AG09309 (cell line): Measurements from ENCODE around the gene U2SURP.

ENCODE experiments used
- DNase-seq: peaks from one replicate; pipeline ENCODE4 v3.0.0-alpha.2; 2010; ENCODE audit warnings: low read depth
- H3K4me3 ChIP-seq: 2 replicates; pipeline ENCODE4 v1.5.1; 2011; ENCODE audit warnings: mild to moderate bottlenecking, low read depth, low read length, moderate library complexity; ENCODE audit not compliant: control insufficient read depth
- CTCF ChIP-seq: IDR thresholded peaks from 2 replicates; pipeline ENCODE4 v1.5.1; 2011; ENCODE audit warnings: mild to moderate bottlenecking, low read depth, low read length, inconsistent platforms; ENCODE audit not compliant: insufficient read depth, control insufficient read depth; ENCODE audit errors: missing control alignments

Gene U2SURP

GRCh38 chr3:143080196-143080595, 78.8 kb downstream of the U2SURP start:
- no peak overlapping the region for H3K4me3 ChIP-seq
- DNase-seq = no peak
- TF ChIP-seq CTCF = no peak

GRCh38 chr3:143081365-143081764, 80.0 kb downstream of the U2SURP start:
- no peak for TF ChIP-seq CTCF
- H3K4me3 ChIP-seq = no peak overlapping the region
- DNase-seq = no peak

GRCh38 chr3:143081844-143082778, 80.7 kb downstream of the U2SURP start:
- DNase-seq = no peak
- TF ChIP-seq CTCF = no peak
- H3K4me3 ChIP-seq = no peak overlapping the region

GRCh38 chr3:143083781-143084180, 82.4 kb downstream of the U2SURP start:
- TF ChIP-seq CTCF = no peak
- DNase-seq = no peak
- no peak overlapping the region for H3K4me3 ChIP-seq

GRCh38 chr3:143084856-143085731, 83.7 kb downstream of the U2SURP start:
- peak; percentile 16 for TF ChIP-seq CTCF
- H3K4me3 ChIP-seq = no peak overlapping the region
- DNase-seq = no peak

GRCh38 chr3:143088835-143089234, 87.5 kb downstream of the U2SURP start:
- no peak for DNase-seq
- TF ChIP-seq CTCF = no peak
- no peak overlapping the region for H3K4me3 ChIP-seq
